Activated T-helper 1 cell treated with anti-CD3 and anti-CD28 coated beads, Interleukin-12 subunit alpha, Interleukin-12 subunit beta, Interleukin-2, Interleukin-4 antibody, amounts not matched to agents 30 ng/mL and 10 ng/mL and 1 ng/mL, durations not matched to agents 14 hours and 24 hours and 36 hours (primary cell): Measurements from ENCODE around the gene COL4A2. TPM values are rescaled to one million over a fixed set of nuclear protein-coding genes. Genes with fewer than 3 reads are reported as not detected.

Source experiments
- DNase-seq: peaks from one replicate; pipeline ENCODE4 v3.0.0; 2021; ENCODE audit warnings: low spot score
- H3K27ac Mint-ChIP-seq: one replicate; pipeline ENCODE4 v1.8.0; 2021; ENCODE audit warnings: mild to moderate bottlenecking, mixed read lengths
- H3K27me3 Mint-ChIP-seq: one replicate; pipeline ENCODE4 v1.8.0; 2022; ENCODE audit warnings: mild to moderate bottlenecking, moderate library complexity, mixed read lengths; ENCODE audit not compliant: insufficient read depth
- H3K36me3 Mint-ChIP-seq: one replicate; pipeline ENCODE4 v1.8.0; 2021; ENCODE audit warnings: low read depth, mixed read lengths
- H3K4me1 Mint-ChIP-seq: one replicate; pipeline ENCODE4 v1.8.0; 2021; ENCODE audit warnings: low read depth, mixed read lengths
- H3K4me3 Mint-ChIP-seq: one replicate; pipeline ENCODE4 v1.8.0; 2021; ENCODE audit warnings: mild to moderate bottlenecking, moderate library complexity, mixed read lengths
- H3K9me3 Mint-ChIP-seq: one replicate; pipeline ENCODE4 v1.8.0; 2021; ENCODE audit warnings: mixed read lengths
- intact Hi-C: fragments of 100-400 bp; cut with micrococcal nuclease; formaldehyde crosslinking; loops from one replicate; pipeline ENCODE4 v1.15.1; 2024
- total RNA-seq: library from RNA; stranded (reverse); gene quantifications from 2 replicates; pipeline ENCODE4 v1.2.3, GENCODE V29; 2022

The COL4A2 gene
- total RNA-seq, 1 donor from 2014 or later = not detected

DNA sequence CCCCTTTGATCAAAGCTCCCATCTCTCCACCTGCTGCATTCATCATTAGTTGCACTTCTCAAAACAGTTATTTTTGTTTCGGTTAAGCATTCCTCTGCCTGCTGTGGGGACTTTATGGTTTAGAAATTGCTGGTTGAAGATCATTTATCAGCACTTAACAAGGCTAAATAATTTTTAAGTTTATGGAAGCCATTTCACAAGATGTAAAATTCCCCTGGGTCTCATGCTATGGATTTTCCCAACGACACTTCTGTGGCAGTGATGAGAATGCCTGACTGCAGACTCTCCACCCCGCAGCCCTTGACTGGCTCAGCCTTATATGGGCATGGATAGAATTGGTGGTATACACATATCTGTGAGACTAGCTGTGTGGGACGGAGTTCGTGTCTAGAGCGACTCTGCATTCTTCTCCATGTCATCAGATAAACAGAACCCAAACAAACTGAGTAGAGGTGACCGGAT, 52.8 kb downstream of the COL4A2 start:
- no peaks in the 10 kb centered on the region for H3K4me1 Mint-ChIP-seq
- no peaks in the 10 kb centered on the region for H3K9me3 Mint-ChIP-seq
- peaks cover 7% of the 10 kb centered on the region for H3K27me3 Mint-ChIP-seq
- no peak for DNase-seq
- H3K27ac Mint-ChIP-seq = no peak overlapping the region
- intact Hi-C loops = no loop called here
- H3K36me3 Mint-ChIP-seq = no peaks in the 10 kb centered on the region
- H3K4me3 Mint-ChIP-seq = no peak overlapping the region

DNA sequence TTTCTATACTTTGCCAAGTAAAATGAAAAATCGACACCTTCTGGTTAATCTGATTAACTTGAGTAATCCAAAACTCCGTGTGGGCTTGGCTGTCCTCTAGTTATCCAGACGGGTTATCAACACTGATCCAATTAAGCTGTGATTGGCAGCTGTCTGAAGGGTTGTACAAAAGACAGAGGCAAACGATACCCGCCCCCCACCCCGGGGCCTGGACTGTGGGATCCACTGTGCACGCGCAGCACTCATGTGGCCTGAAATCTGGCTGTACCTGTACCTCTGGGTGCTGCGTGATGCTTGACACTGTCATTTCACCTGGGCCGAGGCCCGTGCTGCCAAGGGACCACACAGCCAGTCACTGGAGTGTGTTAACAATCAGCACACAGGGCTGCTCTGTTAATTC, 53.5 kb downstream of the COL4A2 start:
- H3K9me3 Mint-ChIP-seq = no peaks in the 10 kb centered on the region
- intact Hi-C loops = no loop called here
- H3K4me3 Mint-ChIP-seq = no peak overlapping the region
- H3K4me1 Mint-ChIP-seq = no peaks in the 10 kb centered on the region
- no peak for DNase-seq
- peaks cover 7% of the 10 kb centered on the region for H3K27me3 Mint-ChIP-seq
- H3K27ac Mint-ChIP-seq = no peak overlapping the region
- no peaks in the 10 kb centered on the region for H3K36me3 Mint-ChIP-seq

DNA sequence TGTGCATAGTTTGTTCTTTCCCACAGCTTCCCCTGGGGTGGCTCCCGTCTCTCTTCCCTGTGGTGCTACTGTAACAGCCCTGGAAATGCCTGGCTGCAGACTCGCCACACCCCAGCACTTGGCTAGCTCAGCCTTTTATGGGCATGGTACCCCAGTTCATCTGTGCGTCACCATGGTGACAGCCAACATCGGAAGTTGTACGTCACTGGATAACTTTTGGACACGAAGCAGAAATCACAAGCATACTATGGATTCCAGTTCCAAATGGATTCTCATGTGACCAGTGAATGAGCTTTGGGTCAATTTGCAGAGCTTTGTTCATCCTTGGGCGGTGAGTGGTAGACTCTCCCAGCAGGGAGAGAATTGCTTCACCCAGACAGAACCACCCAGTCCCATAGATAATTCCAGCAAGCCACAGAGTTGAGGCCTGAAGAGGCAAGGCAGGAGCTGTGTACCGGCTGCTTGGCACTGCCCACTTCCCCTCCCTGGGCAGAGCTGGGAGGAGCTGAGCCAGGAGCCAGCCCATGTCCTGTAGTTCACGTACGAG, 54.4 kb downstream of the COL4A2 start:
- Mint-ChIP-seq H3K36me3 (no peaks in the 10 kb centered on the region), H3K27me3 (peaks cover 10% of the 10 kb centered on the region), H3K27ac (no peak overlapping the region), H3K4me1 (no peaks in the 10 kb centered on the region), H3K4me3 (no peak overlapping the region), H3K9me3 (no peaks in the 10 kb centered on the region)
- intact Hi-C loops = no loop called here
- DNase-seq = no peak

- Mint-ChIP-seq H3K4me1 (no peaks in the 10 kb centered on the region), H3K9me3 (no peaks in the 10 kb centered on the region), H3K36me3 (no peaks in the 10 kb centered on the region)
Measured at GRCh38 chr13:110363010-110363409, 55.9 kb downstream of the COL4A2 start.

DNA sequence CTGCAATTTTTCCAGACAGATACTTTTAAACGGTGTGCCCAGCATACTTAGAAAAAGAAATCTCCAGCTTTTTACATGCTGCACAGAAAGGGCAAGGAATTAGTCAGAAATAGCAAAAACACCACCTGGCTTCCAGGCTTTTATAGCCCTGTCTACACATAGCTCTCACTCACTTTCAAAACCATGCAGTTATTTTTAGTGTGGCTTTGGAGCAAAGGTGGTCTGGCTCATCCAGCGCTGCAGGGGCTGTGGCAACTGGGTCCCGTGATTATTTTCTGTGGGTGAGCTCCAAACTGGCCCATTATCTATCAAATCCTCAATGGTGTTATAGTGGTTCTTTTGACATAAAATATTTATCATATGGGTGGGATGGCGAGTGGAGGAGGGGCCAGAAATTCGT, 57.0 kb downstream of the COL4A2 start:
- H3K27ac Mint-ChIP-seq = no peak overlapping the region
- H3K27me3 Mint-ChIP-seq = peaks cover 3% of the 10 kb centered on the region
- intact Hi-C loops = no loop called here
- DNase-seq = no peak
- no peak overlapping the region for H3K4me3 Mint-ChIP-seq
- H3K9me3 Mint-ChIP-seq = no peaks in the 10 kb centered on the region
- no peaks in the 10 kb centered on the region for H3K4me1 Mint-ChIP-seq
- H3K36me3 Mint-ChIP-seq = no peaks in the 10 kb centered on the region

More at GRCh38 chr13:110363010-110363409, 55.9 kb downstream of the COL4A2 start:
- intact Hi-C loops = no loop called here
- peaks cover 8% of the 10 kb centered on the region for H3K27me3 Mint-ChIP-seq
- no peak overlapping the region for H3K27ac Mint-ChIP-seq
- no peak overlapping the region for H3K4me3 Mint-ChIP-seq
- DNase-seq = no peak

- H3K4me3 Mint-ChIP-seq = no peak overlapping the region
- no peaks in the 10 kb centered on the region for H3K36me3 Mint-ChIP-seq
- no peak overlapping the region for H3K27ac Mint-ChIP-seq
- intact Hi-C loops = no loop called here
- H3K4me1 Mint-ChIP-seq = no peaks in the 10 kb centered on the region
- H3K27me3 Mint-ChIP-seq = peaks cover 8% of the 10 kb centered on the region
- no peak for DNase-seq
- no peaks in the 10 kb centered on the region for H3K9me3 Mint-ChIP-seq
Measured at GRCh38 chr13:110365876-110366275, 58.8 kb downstream of the COL4A2 start.

- H3K9me3 Mint-ChIP-seq = no peaks in the 10 kb centered on the region
- no peak for DNase-seq
- intact Hi-C loops = no loop called here
- H3K4me1 Mint-ChIP-seq = no peaks in the 10 kb centered on the region
- peaks cover 10% of the 10 kb centered on the region for H3K27me3 Mint-ChIP-seq
- no peaks in the 10 kb centered on the region for H3K36me3 Mint-ChIP-seq
- no peak overlapping the region for H3K27ac Mint-ChIP-seq
- H3K4me3 Mint-ChIP-seq = no peak overlapping the region
Measured at GRCh38 chr13:110366733-110367132, 59.6 kb downstream of the COL4A2 start.

GRCh38 chr13:110367620-110368019, 60.5 kb downstream of the COL4A2 start:
- Mint-ChIP-seq H3K9me3 (no peaks in the 10 kb centered on the region), H3K36me3 (no peaks in the 10 kb centered on the region)

DNA sequence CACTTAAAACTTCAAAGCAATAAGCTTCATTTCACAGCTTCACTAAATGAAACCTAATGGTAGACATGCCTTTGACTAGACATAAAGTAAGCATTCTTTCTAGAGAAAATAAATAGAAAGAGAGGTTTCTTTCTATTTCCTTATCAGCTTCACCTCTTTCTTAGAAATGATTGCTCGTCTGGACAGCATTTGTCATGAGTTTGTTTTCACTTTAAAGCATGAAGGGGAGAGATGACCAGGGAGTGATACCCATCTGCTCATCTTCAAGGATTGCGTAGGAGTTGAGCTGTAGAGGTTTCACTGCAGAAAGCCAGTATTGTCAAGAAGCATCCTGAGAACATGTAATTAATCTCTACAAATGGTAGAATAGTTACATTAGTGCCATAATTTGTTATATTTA, 61.3 kb downstream of the COL4A2 start:
- Mint-ChIP-seq H3K4me1 (no peaks in the 10 kb centered on the region), H3K4me3 (no peak overlapping the region), H3K36me3 (no peaks in the 10 kb centered on the region), H3K27me3 (peaks cover 16% of the 10 kb centered on the region), H3K9me3 (no peaks in the 10 kb centered on the region), H3K27ac (no peak overlapping the region)
- intact Hi-C loops = no loop called here
- DNase-seq = no peak

More at GRCh38 chr13:110367620-110368019, 60.5 kb downstream of the COL4A2 start:
- Mint-ChIP-seq H3K27ac (no peak overlapping the region), H3K4me3 (no peak overlapping the region), H3K27me3 (peaks cover 14% of the 10 kb centered on the region), H3K4me1 (no peaks in the 10 kb centered on the region)
- DNase-seq = no peak
- intact Hi-C loops = no loop called here

DNA sequence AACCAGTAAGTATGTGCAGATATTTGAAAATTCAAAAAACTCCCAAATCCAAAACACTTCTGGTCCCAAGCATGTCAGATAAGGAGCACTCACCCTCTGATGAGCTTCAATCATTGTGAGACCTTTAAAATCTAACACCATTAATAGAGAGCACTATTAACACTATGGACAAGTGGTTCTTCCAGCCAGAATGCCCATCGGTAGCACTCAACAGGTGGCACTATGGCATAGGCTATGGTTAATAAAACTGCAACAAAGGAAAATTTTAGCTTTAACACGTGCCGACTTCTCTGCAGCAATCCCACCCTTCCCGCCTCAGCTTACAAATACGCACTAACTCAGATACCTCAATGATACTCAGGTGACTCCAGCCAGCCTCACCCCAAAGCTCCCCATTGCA, 62.3 kb downstream of the COL4A2 start:
- no peak overlapping the region for H3K4me3 Mint-ChIP-seq
- no peaks in the 10 kb centered on the region for H3K9me3 Mint-ChIP-seq
- H3K27ac Mint-ChIP-seq = no peak overlapping the region
- no peaks in the 10 kb centered on the region for H3K4me1 Mint-ChIP-seq
- DNase-seq = no peak
- intact Hi-C loops = no loop called here
- peaks cover 23% of the 10 kb centered on the region for H3K27me3 Mint-ChIP-seq
- H3K36me3 Mint-ChIP-seq = no peaks in the 10 kb centered on the region

DNA sequence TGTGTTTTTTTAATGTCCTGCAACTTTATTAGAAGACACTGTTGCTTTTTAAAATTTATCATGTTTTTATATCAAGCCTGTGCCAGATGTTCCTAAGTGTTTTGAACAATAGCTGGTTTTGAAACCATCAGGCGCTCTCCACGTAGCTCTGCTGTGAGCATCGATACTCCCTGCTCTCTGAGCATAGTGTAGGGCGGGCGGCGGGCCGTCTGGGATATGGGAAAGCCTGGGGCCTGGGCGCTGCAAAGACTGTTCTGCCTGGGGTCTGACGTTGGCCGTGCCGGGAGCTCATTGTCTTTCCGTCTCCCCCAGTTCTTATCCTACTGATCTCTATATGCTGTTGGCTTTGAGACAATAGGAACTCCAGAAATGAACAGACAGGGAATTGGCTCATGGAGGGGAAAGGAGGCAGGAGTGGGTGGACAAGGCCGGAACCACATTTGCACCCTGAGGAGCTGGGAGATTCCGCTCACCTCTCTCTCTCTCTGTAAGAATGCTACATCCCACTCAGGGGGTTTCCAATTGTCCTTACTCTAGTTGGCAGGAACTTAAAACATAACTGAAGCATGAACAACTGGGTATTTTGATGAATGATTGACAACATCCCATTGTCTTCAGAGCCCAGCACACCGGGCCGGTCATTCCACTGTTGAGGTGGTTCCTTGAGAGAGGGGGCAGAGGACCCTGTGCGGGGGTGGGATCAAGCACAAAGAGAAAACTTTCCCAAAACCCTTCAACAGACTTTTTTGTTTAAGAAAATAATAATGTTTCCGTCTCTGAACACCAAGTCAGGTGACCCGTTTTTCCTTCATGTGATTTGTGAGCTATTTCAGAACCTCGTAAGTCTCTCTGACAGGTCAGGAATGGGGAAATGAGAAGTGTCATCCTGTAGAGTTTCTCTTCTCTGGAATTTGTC, 64.7 kb downstream of the COL4A2 start:
- Mint-ChIP-seq H3K4me3 (no peak overlapping the region), H3K36me3 (no peaks in the 10 kb centered on the region), H3K4me1 (no peaks in the 10 kb centered on the region), H3K9me3 (no peaks in the 10 kb centered on the region), H3K27me3 (peaks cover 29% of the 10 kb centered on the region), H3K27ac (no peak overlapping the region)
- intact Hi-C loops = no loop called here
- DNase-seq = no peak

- Mint-ChIP-seq H3K4me3 (no peak overlapping the region), H3K27me3 (peaks cover 29% of the 10 kb centered on the region), H3K9me3 (no peaks in the 10 kb centered on the region), H3K4me1 (no peaks in the 10 kb centered on the region), H3K27ac (no peak overlapping the region), H3K36me3 (no peaks in the 10 kb centered on the region)
- no peak for DNase-seq
- intact Hi-C loops = no loop called here
Measured at GRCh38 chr13:110372676-110373075, 65.6 kb downstream of the COL4A2 start.

DNA sequence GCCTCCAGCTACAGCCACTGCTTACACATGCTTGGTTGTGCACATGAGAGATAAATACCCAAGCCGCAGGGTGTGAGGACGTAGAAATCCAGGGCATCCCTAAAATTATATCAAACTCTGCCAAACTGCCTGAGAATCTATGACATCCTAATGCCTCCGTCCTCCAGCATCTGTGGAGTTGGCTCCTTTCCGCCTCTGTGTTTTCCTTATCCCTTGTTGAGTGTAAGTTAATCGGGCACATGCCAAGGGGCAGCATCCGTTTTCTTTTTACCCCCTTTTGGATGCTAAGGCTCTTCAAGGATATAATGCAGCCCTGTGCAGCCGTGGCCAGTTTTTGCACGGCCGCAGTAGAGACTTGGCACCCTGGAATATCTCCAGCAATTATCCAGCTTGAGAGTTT, 66.5 kb downstream of the COL4A2 start:
- no peak overlapping the region for H3K4me3 Mint-ChIP-seq
- no peaks in the 10 kb centered on the region for H3K9me3 Mint-ChIP-seq
- no peaks in the 10 kb centered on the region for H3K36me3 Mint-ChIP-seq
- H3K27me3 Mint-ChIP-seq = peaks cover 32% of the 10 kb centered on the region
- H3K27ac Mint-ChIP-seq = no peak overlapping the region
- intact Hi-C loops = no loop called here
- no peak for DNase-seq
- no peaks in the 10 kb centered on the region for H3K4me1 Mint-ChIP-seq
